ENCODE measurements around the gene RAX. TPM values are rescaled to one million over a fixed set of nuclear protein-coding genes. Genes with fewer than 3 reads are reported as not detected.

RAX gene
- total RNA-seq, 1 experiment from 2014 or later = 0.94 TPM

DNA sequence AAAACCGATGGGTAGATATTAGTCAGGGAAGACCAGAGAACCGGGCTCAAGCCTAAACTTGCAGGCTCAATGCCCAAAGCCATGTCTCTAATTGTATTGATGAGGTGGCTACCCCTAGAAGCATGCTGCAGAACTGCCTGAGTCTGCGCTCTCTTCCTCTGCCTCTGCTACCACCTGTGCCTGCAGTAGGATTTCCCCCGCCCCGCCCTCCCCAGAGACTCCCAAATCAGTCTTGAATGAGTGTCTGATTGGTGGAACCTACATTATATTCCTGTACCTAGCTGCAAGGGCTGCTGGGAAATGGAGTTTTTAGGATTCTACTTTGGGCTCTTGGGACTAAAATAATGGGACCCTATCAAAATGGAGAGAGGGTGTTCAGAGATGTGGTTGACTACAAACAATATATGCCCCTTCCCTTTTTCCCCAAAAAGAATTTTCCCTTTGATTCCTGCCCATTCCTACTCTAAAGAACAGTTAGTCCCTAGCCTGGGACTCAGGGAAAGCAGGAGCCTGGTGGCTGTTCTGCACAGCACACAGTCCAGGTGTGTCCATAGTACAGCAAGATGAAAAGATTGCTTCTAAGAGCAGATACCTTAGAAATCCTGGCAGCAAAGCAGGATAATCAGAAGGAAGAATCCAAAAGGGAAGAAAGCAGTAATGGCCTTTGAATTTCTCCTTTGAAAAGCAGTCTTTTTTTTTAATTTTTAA is 40.8 kb downstream of the RAX start:
- ChIA-PET CTCF (interaction anchor here (0.7 to 2.9 kb wide), 3 partner anchors 12 to 170 kb away, joined by 3 to 10 read pairs (median 6); partner anchors contain the start of gene GRP), POLR2A (no interaction called here)

More for the DNA sequence above, 40.8 kb downstream of the RAX start:
- H3K27ac Mint-ChIP-seq = no peak overlapping the region
- ATAC-seq = peak; percentile 99
- H3K9me3 Mint-ChIP-seq = peaks cover 14% of the 10 kb centered on the region
- 0 out of 2 replicates have a peak, but pooled peaks cover 3% of the 10 kb centered on the region for H3K4me1 Mint-ChIP-seq
- no peak for DNase-seq (ENCODE audit: low spot score)
- H3K36me3 Mint-ChIP-seq = no peaks in the 10 kb centered on the region
- H3K27me3 Mint-ChIP-seq (ENCODE audit: low read depth) = peaks cover 53% of the 10 kb centered on the region
- TF ChIP-seq, protein P1, sequence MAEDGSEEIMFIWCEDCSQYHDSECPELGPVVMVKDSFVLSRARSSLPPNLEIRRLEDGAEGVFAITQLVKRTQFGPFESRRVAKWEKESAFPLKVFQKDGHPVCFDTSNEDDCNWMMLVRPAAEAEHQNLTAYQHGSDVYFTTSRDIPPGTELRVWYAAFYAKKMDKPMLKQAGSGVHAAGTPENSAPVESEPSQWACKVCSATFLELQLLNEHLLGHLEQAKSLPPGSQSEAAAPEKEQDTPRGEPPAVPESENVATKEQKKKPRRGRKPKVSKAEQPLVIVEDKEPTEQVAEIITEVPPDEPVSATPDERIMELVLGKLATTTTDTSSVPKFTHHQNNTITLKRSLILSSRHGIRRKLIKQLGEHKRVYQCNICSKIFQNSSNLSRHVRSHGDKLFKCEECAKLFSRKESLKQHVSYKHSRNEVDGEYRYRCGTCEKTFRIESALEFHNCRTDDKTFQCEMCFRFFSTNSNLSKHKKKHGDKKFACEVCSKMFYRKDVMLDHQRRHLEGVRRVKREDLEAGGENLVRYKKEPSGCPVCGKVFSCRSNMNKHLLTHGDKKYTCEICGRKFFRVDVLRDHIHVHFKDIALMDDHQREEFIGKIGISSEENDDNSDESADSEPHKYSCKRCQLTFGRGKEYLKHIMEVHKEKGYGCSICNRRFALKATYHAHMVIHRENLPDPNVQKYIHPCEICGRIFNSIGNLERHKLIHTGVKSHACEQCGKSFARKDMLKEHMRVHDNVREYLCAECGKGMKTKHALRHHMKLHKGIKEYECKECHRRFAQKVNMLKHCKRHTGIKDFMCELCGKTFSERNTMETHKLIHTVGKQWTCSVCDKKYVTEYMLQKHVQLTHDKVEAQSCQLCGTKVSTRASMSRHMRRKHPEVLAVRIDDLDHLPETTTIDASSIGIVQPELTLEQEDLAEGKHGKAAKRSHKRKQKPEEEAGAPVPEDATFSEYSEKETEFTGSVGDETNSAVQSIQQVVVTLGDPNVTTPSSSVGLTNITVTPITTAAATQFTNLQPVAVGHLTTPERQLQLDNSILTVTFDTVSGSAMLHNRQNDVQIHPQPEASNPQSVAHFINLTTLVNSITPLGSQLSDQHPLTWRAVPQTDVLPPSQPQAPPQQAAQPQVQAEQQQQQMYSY (CRISPR knock-in tag; IDR thresholded peaks at IDR 0.05) = no peak
- TF ChIP-seq, protein P2, sequence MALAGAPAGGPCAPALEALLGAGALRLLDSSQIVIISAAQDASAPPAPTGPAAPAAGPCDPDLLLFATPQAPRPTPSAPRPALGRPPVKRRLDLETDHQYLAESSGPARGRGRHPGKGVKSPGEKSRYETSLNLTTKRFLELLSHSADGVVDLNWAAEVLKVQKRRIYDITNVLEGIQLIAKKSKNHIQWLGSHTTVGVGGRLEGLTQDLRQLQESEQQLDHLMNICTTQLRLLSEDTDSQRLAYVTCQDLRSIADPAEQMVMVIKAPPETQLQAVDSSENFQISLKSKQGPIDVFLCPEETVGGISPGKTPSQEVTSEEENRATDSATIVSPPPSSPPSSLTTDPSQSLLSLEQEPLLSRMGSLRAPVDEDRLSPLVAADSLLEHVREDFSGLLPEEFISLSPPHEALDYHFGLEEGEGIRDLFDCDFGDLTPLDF (CRISPR knock-in tag; IDR thresholded peaks at IDR 0.05) = no peak
- TF ChIP-seq, protein P3, sequence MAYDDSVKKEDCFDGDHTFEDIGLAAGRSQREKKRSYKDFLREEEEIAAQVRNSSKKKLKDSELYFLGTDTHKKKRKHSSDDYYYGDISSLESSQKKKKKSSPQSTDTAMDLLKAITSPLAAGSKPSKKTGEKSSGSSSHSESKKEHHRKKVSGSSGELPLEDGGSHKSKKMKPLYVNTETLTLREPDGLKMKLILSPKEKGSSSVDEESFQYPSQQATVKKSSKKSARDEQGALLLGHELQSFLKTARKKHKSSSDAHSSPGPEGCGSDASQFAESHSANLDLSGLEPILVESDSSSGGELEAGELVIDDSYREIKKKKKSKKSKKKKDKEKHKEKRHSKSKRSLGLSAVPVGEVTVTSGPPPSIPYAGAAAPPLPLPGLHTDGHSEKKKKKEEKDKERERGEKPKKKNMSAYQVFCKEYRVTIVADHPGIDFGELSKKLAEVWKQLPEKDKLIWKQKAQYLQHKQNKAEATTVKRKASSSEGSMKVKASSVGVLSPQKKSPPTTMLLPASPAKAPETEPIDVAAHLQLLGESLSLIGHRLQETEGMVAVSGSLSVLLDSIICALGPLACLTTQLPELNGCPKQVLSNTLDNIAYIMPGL (CRISPR knock-in tag; IDR thresholded peaks at IDR 0.05) = no peak
- TF ChIP-seq GTF2I (CRISPR knock-in tag; conservative IDR thresholded peaks at IDR 0.05) = no peak
- TF ChIP-seq, protein P4, sequence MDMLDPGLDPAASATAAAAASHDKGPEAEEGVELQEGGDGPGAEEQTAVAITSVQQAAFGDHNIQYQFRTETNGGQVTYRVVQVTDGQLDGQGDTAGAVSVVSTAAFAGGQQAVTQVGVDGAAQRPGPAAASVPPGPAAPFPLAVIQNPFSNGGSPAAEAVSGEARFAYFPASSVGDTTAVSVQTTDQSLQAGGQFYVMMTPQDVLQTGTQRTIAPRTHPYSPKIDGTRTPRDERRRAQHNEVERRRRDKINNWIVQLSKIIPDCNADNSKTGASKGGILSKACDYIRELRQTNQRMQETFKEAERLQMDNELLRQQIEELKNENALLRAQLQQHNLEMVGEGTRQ (CRISPR knock-in tag; IDR thresholded peaks at IDR 0.05) = no peak
- TF ChIP-seq RELA (CRISPR knock-in tag; IDR thresholded peaks at IDR 0.05; ENCODE audit: borderline replicate concordance) = no peak
- TF ChIP-seq, protein P5, sequence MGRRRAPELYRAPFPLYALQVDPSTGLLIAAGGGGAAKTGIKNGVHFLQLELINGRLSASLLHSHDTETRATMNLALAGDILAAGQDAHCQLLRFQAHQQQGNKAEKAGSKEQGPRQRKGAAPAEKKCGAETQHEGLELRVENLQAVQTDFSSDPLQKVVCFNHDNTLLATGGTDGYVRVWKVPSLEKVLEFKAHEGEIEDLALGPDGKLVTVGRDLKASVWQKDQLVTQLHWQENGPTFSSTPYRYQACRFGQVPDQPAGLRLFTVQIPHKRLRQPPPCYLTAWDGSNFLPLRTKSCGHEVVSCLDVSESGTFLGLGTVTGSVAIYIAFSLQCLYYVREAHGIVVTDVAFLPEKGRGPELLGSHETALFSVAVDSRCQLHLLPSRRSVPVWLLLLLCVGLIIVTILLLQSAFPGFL (CRISPR knock-in tag; IDR thresholded peaks at IDR 0.05; ENCODE audit: borderline replicate concordance) = no peak
- TF ChIP-seq, protein P6, sequence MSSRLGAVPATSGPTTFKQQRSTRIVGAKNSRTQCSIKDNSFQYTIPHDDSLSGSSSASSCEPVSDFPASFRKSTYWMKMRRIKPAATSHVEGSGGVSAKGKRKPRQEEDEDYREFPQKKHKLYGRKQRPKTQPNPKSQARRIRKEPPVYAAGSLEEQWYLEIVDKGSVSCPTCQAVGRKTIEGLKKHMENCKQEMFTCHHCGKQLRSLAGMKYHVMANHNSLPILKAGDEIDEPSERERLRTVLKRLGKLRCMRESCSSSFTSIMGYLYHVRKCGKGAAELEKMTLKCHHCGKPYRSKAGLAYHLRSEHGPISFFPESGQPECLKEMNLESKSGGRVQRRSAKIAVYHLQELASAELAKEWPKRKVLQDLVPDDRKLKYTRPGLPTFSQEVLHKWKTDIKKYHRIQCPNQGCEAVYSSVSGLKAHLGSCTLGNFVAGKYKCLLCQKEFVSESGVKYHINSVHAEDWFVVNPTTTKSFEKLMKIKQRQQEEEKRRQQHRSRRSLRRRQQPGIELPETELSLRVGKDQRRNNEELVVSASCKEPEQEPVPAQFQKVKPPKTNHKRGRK (CRISPR knock-in tag; IDR thresholded peaks at IDR 0.05; ENCODE audit: borderline replicate concordance) = no peak
- TF ChIP-seq, protein P7, sequence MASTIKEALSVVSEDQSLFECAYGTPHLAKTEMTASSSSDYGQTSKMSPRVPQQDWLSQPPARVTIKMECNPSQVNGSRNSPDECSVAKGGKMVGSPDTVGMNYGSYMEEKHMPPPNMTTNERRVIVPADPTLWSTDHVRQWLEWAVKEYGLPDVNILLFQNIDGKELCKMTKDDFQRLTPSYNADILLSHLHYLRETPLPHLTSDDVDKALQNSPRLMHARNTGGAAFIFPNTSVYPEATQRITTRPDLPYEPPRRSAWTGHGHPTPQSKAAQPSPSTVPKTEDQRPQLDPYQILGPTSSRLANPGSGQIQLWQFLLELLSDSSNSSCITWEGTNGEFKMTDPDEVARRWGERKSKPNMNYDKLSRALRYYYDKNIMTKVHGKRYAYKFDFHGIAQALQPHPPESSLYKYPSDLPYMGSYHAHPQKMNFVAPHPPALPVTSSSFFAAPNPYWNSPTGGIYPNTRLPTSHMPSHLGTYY (CRISPR knock-in tag; IDR thresholded peaks at IDR 0.05) = no peak
- TF ChIP-seq, protein P8, sequence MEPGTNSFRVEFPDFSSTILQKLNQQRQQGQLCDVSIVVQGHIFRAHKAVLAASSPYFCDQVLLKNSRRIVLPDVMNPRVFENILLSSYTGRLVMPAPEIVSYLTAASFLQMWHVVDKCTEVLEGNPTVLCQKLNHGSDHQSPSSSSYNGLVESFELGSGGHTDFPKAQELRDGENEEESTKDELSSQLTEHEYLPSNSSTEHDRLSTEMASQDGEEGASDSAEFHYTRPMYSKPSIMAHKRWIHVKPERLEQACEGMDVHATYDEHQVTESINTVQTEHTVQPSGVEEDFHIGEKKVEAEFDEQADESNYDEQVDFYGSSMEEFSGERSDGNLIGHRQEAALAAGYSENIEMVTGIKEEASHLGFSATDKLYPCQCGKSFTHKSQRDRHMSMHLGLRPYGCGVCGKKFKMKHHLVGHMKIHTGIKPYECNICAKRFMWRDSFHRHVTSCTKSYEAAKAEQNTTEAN (CRISPR knock-in tag; IDR thresholded peaks at IDR 0.05) = no peak
- TF ChIP-seq MYBL2 (CRISPR knock-in tag; IDR thresholded peaks at IDR 0.05) = no peak
- no peak overlapping the region for H3K4me3 Mint-ChIP-seq
